Stimulated activated CD4-positive, alpha-beta T cell treated with anti-CD3 and anti-CD28 coated beads, Interleukin-4, amount 100 ng/mL, for 1 hour (primary cell): ENCODE results near the gene KRT5.
"Not testable (repeated sequence)": the region's sequence is repeated elsewhere in the genome, so short reads cannot be mapped to it uniquely, and the experiment has no call there.

ENCODE experiments used
- DNase-seq: peaks from one replicate; pipeline ENCODE4 v3.0.0-alpha.2; 2020

Gene KRT5

GRCh38 chr12:52492405-52492804, 27.8 kb downstream of the KRT5 start:
- not testable (repeated sequence) for DNase-seq

- not testable (repeated sequence) for DNase-seq
Measured at GRCh38 chr12:52491495-52491894, 28.7 kb downstream of the KRT5 start.

GRCh38 chr12:52488736-52489135, 31.5 kb downstream of the KRT5 start:
- DNase-seq = no peak

- not testable (repeated sequence) for DNase-seq
Measured at GRCh38 chr12:52487744-52488443, 32.3 kb downstream of the KRT5 start.

- DNase-seq = no peak
Measured at GRCh38 chr12:52487211-52487610, 33.0 kb downstream of the KRT5 start.

- DNase-seq = no peak
Measured at GRCh38 chr12:52486166-52487105, 33.8 kb downstream of the KRT5 start.

- DNase-seq = no peak
Measured at GRCh38 chr12:52480073-52480472, 40.1 kb downstream of the KRT5 start.

- DNase-seq = no peak
Measured at GRCh38 chr12:52477651-52478050, 42.5 kb downstream of the KRT5 start.

GRCh38 chr12:52474212-52474611, 46.0 kb downstream of the KRT5 start:
- DNase-seq = no peak

- DNase-seq = no peak
Measured at GRCh38 chr12:52473768-52474167, 46.4 kb downstream of the KRT5 start, which contains the start of gene KRT6C. Gene KRT6C, minus strand, starts transcription at chr12:52473805. Its CDS starts 68 bp downstream, at chr12:52473737.

- no peak for DNase-seq
Measured at GRCh38 chr12:52469853-52470252, 50.3 kb downstream of the KRT5 start.

GRCh38 chr12:52464897-52465296, 55.3 kb downstream of the KRT5 start:
- DNase-seq = no peak
